HG02798 (cell line): ENCODE results near the gene SPATA32.
A peak's percentile ranks its signal among the peaks of the same experiment; 100 is the strongest.
"Not testable (repeated sequence)": the region's sequence is repeated elsewhere in the genome, so short reads cannot be mapped to it uniquely, and the experiment has no call there.

Experiments
- ATAC-seq: cut with Tn5 transposase; IDR thresholded peaks from one replicate; pipeline ENCODE4 v1.9.1; 2021; ENCODE audit warnings: mild to moderate bottlenecking; ENCODE audit not compliant: unreplicated experiment, poor library complexity

Gene SPATA32

DNA sequence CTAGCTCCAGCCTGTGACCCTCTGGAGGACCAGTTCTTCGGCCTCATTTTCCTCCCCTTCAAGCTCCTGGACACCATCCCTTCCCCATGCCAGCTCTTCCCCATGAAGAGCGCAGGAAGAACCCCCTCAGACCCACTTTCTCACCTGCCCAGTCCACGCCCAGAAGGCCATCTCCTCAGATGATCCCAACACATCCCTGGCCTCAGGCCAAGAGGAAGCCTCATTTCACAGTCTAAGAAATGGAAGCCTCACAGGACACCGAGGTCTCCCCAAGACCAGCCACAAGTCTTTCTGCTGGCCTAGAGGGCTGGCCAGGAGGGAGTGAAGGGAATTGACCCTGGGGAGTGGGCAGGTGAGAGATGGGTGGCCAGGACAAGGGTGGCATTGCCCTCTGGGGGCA, 8.0 kb downstream of the SPATA32 start:
- no peak for ATAC-seq

DNA sequence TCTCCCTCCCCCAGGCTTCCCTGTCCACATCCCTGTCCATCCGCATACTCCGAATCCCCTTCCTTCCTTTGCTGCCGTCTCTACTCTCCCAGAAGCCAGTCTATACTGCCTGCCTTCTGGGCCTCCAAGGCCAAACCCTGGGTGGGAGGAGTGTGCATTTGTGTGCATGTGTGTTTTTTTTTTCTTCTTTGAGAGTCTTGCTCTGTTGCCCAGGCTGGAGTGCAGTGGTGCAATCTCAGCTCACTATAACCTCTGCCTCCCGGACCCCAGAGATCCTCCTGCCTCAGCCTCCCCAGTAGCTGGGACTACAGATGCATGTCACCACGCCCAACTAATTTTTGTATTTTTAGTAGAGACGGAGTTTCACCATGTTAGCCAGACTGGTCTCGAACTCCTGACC, 8.7 kb downstream of the SPATA32 start:
- ATAC-seq = not testable (repeated sequence)

DNA sequence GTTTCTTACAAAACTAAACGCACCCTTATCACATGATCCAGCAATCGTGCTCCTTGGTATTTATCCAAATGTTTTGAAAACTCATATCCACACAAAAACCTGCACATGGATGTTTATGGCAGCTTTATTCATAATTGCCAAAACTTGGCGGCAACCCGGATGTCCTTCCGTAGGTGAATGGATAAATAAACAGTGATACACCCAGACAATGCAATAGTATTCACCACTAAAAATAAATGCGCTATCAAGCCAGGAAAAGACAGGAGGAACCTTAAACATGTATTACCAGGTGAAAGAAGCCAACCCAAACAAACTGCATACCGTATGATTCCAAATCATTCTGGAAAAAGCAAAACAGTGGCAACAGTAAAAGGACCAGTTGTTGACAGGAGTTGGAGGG, 10.0 kb downstream of the SPATA32 start:
- ATAC-seq = no peak

DNA sequence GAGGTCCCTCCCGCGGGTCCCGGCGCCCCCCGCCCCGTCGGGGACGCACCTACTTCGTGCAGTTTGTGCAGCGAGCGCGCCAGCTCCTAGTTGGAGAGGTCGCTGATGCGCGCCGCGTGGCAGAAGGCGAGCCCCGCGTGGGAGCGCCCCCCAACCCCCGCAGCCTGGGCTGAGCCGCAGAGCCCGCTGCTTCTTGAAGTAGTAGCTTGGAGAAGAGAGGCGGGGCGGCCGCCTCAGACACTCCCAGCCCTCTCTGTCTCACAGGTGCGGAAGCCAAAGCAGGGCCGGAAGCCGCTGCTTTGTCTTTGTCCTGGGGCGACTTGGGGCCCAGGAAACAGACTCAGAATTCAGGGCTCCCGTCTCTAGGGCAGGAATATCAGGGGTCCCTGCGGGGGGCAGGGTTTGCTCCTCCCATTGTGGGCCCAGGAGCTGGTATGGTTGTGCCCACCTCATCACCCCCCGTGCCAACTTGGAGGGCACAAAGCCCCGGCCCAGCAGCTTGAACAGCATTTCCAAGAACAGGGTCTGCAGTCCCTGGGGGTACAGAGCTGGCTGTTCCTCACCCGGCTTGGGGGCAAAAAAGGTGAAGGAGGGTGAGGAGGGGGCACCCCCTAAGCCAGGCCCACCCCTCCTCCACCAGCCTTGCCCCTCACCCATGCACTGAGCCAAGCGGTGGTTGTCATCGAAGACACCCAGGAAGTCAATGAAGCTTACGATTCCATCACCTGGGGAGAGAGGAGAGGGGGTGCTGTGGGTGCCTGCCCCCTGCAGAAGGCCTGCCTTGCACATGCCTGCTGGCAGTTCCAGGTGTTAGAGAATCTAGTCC, 13.5 kb downstream of the SPATA32 start:
- peak; percentile 49 for ATAC-seq

DNA sequence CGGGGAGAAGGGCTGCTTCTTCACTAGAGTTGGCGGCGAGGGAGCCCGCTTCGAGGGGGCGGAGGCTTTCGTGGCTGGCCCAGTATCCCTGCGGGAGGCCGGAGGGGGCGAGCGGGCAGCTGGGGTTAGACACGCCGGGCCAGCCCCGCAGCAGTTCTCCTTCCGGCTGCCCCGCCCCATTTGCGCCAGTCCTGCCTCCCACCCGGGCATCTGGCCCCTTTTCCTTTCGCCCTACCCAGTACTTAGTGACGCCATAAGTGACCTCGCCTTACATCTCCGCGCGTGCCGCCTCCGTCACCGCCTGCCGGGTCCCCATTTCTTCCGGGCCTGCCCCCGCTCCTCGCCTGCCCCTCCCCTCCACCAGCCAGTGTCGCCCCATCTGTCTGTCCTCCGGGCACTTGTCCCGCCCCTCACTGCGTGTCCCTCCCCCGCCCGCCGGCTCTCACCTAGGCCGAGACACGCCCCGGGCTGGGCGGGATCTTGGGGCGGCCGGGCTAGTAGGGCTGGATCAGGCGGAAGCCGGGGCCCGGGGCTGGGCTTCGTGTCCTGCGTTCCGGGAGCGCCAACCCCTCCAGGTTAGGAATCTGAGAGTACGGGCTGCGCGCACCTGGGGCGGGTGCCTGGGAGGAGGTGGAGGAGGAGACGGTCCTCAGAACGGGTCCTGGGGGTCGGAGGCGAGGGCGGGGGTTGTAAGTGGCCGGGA, 14.3 kb downstream of the SPATA32 start:
- peak; percentile 84 for ATAC-seq

DNA sequence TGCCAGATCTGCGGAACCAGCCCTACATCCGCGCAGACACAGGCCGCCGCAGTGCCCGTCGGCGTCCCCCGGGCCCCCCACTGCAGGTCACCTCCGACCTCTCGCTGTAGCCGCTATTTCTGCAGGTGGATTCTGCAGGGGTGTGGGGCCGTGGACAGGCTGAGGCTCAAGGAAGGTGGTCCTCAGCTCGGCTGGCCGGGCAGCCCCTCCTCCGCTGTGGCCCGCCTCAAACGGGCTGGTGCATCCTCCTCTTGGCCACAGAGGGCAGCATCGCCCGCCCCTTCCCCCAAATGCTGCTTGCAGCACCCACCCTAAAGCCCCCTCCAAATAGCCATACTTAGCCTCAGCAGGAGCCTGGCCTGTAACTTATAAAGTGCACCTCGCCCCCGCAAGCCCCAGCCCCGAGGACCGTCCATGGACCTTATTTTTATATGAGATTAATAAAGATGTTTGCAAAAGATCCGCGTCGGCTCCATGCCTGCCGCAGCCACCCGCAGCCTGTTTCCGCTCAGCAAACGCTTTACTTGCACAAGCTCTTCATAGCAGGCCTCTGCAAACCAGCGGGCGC, 14.9 kb downstream of the SPATA32 start:
- no peak for ATAC-seq

DNA sequence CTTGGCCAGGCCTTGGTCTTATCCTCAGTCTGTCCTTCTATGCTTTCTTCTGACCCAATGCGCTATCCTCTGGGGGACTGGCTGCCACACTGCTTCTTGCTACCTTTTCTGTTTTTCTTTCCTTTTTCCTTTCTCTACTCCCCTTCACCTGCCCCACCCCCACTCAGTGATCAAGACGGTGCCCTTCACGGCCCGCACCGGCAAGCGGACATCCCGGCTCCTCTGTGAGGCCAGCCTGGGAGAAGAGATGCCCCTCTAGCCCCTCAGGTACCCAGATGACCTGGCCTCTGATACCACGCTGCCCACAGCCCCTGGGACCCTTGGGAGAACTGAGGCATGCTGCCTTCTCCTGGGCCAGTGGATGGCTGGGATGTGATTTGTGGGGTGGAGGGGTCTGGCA, 15.6 kb downstream of the SPATA32 start:
- ATAC-seq = no peak

DNA sequence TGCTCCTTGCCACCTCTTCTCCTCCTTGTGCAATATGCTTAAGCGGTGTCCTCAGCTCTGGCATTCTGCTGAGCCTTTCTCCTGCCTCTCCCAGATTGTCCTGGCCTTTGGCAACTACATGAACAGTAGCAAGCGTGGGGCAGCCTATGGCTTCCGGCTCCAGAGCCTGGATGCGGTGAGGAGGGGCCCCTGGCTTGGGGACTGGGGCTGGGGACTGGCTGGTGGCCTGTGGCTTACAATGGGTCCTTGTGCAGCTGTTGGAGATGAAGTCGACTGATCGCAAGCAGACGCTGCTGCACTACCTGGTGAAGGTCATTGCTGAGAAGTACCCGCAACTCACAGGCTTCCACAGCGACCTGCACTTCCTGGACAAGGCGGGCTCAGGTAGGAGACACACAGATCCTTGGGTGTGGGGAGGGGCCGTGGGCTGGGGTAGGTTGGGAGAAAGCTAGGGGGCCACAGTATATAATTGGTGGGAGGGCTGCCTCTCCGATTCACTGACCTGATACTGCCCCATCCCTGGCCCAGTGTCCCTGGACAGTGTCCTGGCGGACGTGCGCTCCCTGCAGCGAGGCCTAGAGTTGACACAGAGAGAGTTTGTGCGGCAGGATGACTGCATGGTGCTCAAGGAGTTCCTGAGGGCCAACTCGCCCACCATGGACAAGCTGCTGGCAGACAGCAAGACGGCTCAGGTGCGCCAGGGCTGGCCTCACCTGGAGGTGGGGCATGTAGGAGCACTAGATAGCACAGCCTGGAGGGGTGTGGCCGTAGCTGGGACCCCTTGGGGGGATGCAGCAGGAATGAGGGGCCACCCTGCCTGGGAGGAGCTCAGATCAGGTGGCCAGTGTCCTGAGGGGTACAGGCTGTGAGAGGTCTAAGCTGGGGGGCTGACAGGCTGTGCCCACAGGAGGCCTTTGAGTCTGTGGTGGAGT, 16.9 kb downstream of the SPATA32 start:
- ATAC-seq = no peak

DNA sequence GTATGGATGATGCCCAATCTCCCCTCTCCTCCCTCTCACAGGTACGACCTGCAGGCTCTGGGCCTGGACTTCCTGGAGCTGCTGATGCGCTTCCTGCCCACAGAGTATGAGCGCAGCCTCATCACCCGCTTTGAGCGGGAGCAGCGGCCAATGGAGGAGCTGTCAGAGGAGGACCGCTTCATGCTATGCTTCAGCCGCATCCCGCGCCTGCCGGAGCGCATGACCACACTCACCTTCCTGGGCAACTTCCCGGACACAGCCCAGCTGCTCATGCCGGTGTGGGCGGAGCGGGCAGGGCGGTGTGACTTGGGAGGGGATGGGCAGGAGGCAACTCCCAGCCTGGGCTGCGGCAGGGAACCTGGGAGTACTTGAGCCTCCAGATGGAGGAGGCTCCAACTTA, 18.1 kb downstream of the SPATA32 start:
- ATAC-seq = no peak

DNA sequence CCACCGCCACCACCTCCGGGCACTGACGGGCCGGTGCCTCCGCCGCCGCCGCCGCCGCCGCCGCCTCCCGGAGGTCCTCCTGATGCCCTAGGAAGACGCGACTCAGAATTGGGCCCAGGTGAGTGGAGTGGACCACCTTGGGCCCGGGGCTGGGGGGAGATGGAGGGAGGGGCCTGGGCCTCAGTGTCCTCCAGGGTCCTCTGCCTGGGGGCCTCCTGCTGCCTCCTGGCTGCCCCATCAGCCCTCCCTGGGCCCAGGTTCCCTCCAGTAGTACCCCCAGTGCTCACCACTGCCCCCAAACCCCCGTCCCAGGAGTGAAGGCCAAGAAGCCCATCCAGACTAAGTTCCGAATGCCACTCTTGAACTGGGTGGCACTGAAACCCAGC, 19.9 kb downstream of the SPATA32 start:
- ATAC-seq = no peak

DNA sequence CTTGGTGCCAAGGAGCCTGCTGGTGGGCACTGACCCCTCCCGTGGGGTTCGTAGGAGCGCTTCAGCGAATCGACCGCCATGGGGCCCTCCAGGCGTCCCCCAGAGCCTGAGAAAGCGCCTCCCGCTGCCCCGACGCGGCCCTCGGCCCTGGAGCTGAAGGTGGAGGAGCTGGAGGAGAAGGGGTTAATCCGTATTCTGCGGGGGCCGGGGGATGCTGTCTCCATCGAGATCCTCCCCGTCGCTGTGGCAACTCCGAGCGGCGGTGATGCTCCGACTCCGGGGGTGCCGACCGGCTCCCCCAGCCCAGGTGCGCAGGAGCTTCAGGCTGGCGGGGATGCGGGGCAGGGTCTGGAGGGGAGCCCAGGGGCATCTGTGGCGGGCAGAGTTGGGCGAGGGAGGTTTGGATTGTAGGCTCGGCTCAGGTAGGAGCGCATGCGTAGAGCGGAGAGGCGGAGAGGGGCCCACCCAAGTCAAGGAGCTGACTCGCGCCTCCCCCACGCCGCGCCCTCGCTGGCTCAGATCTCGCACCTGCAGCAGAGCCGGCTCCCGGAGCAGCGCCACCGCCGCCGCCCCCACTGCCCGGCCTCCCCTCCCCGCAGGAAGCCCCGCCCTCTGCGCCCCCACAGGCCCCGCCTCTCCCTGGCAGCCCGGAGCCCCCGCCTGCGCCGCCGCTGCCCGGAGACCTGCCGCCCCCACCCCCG, 20.4 kb downstream of the SPATA32 start:
- no peak for ATAC-seq

DNA sequence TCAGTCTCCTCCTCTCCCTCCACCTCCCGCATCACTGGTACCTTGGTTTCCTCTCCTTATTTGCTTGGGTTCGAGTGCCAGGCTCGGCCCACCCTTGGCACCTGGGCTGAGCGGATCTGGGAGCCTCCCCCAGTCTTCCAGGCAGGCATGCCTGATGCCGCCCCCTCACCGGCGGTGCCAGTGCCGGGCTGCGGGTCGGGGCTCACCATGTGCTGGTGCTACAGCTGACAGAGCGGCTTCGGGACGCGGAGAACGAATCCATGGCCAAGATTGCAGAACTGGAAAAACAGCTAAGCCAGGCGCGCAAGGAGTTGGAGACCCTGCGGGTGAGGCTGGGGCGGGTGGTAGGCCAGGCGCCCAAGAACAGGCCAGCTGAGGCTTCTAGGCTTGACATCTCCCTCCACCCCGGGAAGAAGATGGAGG, 21.0 kb downstream of the SPATA32 start:
- no peak for ATAC-seq

DNA sequence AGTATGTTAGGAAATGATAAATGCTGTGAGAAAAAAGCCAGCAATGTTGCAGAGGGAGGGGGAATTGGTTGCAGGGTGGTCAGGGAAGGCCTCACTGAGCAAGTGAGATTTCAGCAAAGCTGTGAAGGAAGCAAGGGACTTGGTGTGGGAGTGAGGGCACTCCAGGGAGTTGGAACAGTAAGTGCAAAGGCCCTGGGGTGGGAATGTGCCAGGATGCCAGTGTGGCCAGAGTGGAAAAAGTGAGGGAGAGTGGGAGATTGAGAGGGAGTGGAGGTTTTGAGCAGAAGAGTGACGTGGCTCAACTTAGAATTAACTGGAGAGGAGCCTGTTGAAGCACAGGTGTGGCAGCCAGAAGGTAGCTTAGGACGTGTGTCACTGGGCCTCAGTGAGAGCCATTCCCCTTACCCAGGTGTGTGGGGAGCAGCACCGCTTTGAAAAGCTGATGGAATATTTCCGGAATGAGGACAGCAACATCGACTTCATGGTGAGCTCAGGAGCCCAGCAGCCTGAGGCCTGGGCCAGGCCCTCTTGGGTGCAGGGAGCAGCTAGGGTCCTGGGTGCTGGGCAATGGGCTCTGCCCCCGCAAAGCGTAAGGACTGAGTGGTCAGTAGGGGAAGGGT, 23.6 kb downstream of the SPATA32 start:
- no peak for ATAC-seq

DNA sequence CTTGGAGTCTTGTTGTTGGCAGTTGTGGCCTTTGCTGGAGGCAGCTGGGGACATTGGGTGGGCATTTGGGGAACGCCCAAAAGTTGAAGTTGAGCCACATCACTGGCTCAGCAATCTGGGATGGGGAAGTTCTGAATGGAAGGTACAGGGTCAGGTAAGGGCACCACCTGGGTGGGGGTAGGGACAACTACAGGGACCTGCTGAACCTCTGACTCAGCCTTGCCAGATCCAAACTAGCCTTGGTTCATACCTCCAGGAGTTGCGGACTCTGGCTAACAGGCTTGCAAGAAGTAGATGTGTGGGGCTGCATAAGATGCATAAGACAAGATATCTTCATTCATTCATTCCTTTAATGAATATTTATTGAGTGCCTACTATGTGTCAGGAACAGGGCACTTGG, 24.2 kb downstream of the SPATA32 start:
- no peak for ATAC-seq

DNA sequence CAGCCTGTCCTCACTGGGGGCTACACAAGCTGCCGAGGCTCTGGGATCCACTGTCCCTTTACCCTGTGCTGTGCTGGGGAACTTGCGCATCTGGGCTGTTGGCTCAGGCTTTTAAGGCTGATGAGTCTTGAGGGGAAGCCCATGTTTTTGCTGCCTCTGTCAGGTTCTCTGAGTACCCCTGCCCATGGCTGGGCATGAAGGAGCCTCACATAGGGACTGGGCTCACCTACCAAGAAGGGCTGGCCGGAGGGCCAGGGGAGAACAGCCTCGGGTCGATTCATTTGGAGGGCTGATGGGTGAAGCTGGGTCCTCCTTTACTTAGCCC, 25.6 kb downstream of the SPATA32 start:
- ATAC-seq = no peak

DNA sequence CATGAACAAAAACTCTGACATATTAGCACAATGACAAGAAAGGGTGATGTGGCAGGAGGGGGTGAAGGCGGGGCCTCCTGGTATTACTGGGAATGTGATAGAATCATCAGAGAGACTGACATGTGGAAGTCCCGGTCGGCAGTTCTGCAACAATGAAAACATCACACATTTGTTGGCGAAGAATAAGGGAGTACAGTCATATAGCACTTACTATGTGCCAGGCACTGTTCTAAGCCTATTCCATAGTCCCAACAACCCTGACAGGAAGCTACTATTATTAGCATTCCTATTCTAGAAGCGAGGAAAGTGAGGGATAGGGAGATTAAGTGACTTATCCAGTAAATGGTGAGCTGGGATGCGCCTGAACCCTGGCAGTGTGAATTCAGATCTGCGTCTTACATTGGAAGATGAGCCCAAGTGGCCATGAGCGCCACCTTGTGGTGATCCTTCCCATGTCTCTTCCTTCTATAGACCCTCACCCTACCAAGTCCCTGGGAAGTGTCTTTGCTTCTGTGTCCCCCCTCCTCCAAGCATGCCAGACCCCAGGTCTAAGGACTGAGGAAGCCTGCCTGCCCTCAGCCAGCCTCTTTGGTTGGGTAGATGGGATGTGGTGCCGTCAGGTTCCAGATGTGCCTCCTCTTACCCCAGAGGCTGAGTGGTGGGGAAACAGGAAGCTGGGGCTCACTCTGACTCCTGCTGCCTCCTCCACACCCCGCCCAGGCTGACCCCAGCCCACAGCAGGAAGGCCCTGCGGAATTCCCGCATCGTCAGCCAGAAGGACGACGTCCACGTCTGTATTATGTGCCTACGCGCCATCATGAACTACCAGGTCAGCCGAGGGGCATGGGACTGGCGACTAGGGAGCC, 26.2 kb downstream of the SPATA32 start:
- ATAC-seq = no peak

DNA sequence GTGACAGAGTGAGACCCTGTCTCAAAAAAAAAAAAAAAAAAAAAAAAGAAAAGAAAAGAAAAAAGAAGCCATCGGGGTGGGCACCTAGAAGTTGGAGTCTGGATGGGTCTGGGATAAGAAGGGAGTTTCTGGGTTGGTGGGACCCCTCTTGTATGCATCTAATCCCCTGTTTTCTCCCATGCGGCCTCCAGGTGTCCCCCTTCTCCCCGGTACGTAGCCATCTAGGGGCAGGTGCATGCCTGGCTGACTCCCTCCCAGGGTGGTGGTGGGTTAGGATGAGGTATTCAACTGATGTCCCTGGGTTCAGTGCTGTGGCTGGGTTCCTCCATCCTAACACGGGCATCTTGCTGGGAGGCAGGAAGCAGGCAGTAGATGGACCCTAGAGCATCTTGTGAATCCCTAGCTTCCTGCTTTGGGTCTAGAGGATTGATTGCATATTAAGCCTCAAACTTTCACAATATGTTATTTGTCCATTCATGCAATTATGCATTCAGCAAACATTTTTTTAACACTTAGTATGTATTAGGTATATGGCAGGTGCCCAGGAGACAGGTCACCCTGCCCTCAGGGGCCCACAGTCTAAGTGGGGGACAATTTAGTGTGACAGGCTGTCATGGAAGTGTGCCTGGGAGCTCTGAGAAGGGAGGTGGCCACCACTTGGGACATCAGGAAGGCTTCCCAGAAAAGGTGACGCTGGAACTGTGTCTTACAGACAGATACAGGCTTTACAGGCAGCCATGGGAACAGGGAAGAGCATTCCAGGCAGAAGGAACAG, 27.1 kb downstream of the SPATA32 start:
- no peak for ATAC-seq

DNA sequence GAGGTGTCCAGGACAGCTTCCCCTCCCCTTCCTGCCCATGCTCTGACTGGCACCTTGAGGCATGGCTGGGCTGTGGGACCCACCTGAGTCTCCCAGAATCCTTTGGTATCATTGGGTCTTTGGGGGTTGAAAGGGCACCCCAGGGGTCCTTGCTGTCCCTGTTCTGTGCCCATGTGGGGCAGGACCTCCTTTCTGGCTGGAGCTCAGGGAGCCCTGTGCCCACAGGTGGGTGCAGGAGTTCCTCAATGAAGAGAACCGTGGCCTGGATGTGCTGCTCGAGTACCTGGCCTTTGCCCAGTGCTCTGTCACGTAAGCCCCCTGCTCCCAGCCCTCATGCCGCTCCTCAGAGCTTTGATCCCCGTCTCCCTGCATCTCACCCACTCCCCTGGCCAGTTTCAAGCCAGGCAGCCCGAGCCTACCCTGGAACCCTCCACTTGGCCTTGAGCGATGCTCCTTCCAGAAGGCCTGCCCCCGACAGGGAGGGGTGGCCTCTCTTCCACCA, 28.4 kb downstream of the SPATA32 start:
- ATAC-seq = no peak
